ENCODE data around the gene FES. TPM values are rescaled to one million over a fixed set of nuclear protein-coding genes. Genes with fewer than 3 reads are reported as not detected.

Gene FES
- total and polyA plus RNA-seq, 2 of the 13 experiments (the other 11 are each of a cell fraction or from before 2014, with no cell fraction given), result 4.0 to 9.5 TPM

- no peak for TF ChIP-seq ZNF382 (CRISPR knock-in tag; IDR thresholded peaks at IDR 0.05; ENCODE audit: borderline replicate concordance)
Observed at GRCh38 chr15:90876046-90876445, 8.3 kb upstream of the FES start (continued).

- no peak overlapping the region for H3K9ac ChIP-seq (ENCODE audit: insufficient read depth, low read depth, low read length)
- peaks cover 7 to 43% of the 10 kb centered on the region in 2 experiments; a peak in 4 of 5 replicates for H3K36me3 ChIP-seq (replicated peaks in 1 of 2; ENCODE audit: control insufficient read depth in 1 of 2, insufficient read depth in 2 of 2, low read length in 2 of 2)
- H2AFZ ChIP-seq (ENCODE audit: low read length), result no peak overlapping the region
- no peak overlapping the region for H3K4me3 ChIP-seq (replicated peaks in 1 of 3; ENCODE audit: insufficient read depth in 1 of 3, low read depth in 2 of 3, low read length in 3 of 3)
- over 99% methylated on average over 13 of the region's 15 CpGs for WGBS (ENCODE audit: low lambda C conversion rate)
- H4K20me1 ChIP-seq (ENCODE audit: insufficient read depth, low read length), result peaks cover 25% of the 10 kb centered on the region; the same call in 1 of the 2 replicates
- H3K4me2 ChIP-seq (ENCODE audit: low read depth, low read length), result no peak overlapping the region
- no peak for DNase-seq (ENCODE audit: low spot score)
- in situ Hi-C loops (cut with HindIII; ENCODE audit: extremely low pct_ligation_motif_present, low pct_unique_long_range_greater_than_20kb) (no loop called here), intact Hi-C loops (cut with micrococcal nuclease; ENCODE audit: unreplicated experiment) (no loop called here)
- H3K79me2 ChIP-seq (ENCODE audit: insufficient read depth, low read length), result peaks cover 10% of the 10 kb centered on the region
- H3K9me3 ChIP-seq (ENCODE audit: low read length), result no peaks in the 10 kb centered on the region
- no TSS peak for BruUV-seq (replicated peaks)
- H3K4me1 ChIP-seq (ENCODE audit: insufficient read depth, low read length), result peaks cover 35% of the 10 kb centered on the region
- no peaks in the 10 kb centered on the region; a peak in 2 of 5 replicates for H3K27me3 ChIP-seq (ENCODE audit: control insufficient read depth in 1 of 2, insufficient read depth in 2 of 2, low read length in 2 of 2)
- no peak overlapping the region for H3K27ac ChIP-seq (ENCODE audit: extremely low read length, insufficient read depth, low read length)
- CTCF ChIA-PET (ENCODE audit: low intra/inter-chr PET ratio, low total read pairs), result no interaction called here
- POLR2A ChIA-PET, result no interaction called here
- ATAC-seq, result no peak
- no peak for FAIRE-seq
- TF ChIP-seq GLMP (CRISPR knock-in tag; IDR thresholded peaks at IDR 0.05; ENCODE audit: borderline replicate concordance) (no peak), PLSCR1 (CRISPR knock-in tag; IDR thresholded peaks at IDR 0.05; ENCODE audit: borderline replicate concordance) (no peak), NR1H2 (CRISPR knock-in tag; IDR thresholded peaks at IDR 0.05; ENCODE audit: borderline replicate concordance, low read depth) (no peak), HINFP (CRISPR knock-in tag; IDR thresholded peaks at IDR 0.05; ENCODE audit: low read depth) (no peak), ZNF12 (CRISPR knock-in tag; IDR thresholded peaks at IDR 0.05) (no peak), FOXJ3 (CRISPR knock-in tag; IDR thresholded peaks at IDR 0.05; ENCODE audit: borderline replicate concordance) (no peak), CHCHD3 (CRISPR knock-in tag; IDR thresholded peaks at IDR 0.05) (no peak), ZNF160 (CRISPR knock-in tag; IDR thresholded peaks at IDR 0.05) (no peak), ZNF646 (CRISPR knock-in tag; IDR thresholded peaks at IDR 0.05) (no peak)
Observed at GRCh38 chr15:90876512-90877170, 7.7 kb upstream of the FES start.

All from HepG2 (cell line).